GM12878 (cell line): Measurements from ENCODE around the gene ZNF98. TPM values are rescaled to one million over a fixed set of nuclear protein-coding genes. Genes with fewer than 3 reads are reported as not detected.

Experiments used
- ATAC-seq: fragments of 200-7000 bp; cut with Tn5 transposase; 3 replicates; pipeline ENCODE4 v1.9.1; 2020; ENCODE audit warnings: mild to moderate bottlenecking, moderate library complexity
- BruUV-seq: library from RNA; stranded (reverse); fragments of 400-500 nt; replicated peaks from 2 replicates; lab custom pipeline; 2021; lab: Mats Ljungman, UMichigan
- CTCF ChIA-PET: fragments of 300-600 bp; sonication (Branson Sonifier 250); formaldehyde crosslinking; extraction: SDS; loops from one replicate; lab custom pipeline; 2021; ENCODE audit warnings: inconsistent platforms; lab: Yijun Ruan, JAX
- POLR2A ChIA-PET: fragments of 350-600 bp; formaldehyde crosslinking; extraction: SDS; loops from one replicate; lab custom pipeline; 2021; ENCODE audit warnings: inconsistent platforms; lab: Charles Lee
- RAD21 ChIA-PET: fragments of 300-600 bp; sonication (Branson Sonifier 250); formaldehyde crosslinking; loops from one replicate; lab custom pipeline; 2023; ENCODE audit warnings: antibody characterized with exemption; ENCODE audit not compliant: unreplicated experiment; lab: Charles Lee
- SMC1A ChIA-PET: fragments of 300-600 bp; sonication (Branson Sonifier 250); formaldehyde crosslinking; loops from one replicate; lab custom pipeline; 2023; ENCODE audit not compliant: unreplicated experiment, uncharacterized antibody; lab: Charles Lee
- DNase-seq: peaks from one replicate; pipeline ENCODE4 v3.0.0-alpha.2; 2011; ENCODE audit warnings: low read depth, low spot score
- FAIRE-seq: peaks from 3 replicates; lab custom pipeline; 2011; peaks lifted over from hg19 to GRCh38; lab: Jason Lieb, UNC
- H2AFZ ChIP-seq: 2 replicates; pipeline ENCODE4 v1.6.0; 2011; ENCODE audit warnings: low read depth, low read length, control low read depth; ENCODE audit not compliant: control insufficient read depth
- H3K27ac ChIP-seq: 2 replicates; pipeline ENCODE4 v1.5.1; 2011; ENCODE audit warnings: control low read depth; ENCODE audit not compliant: control insufficient read depth, insufficient read depth
- H3K27me3 ChIP-seq, 2 experiments: replicated peaks in 1 of 2; 2 replicates each; pipeline versions ENCODE4 v1.6.0 to v1.6.1; 2011; ENCODE audit warnings: low read length in 1 of 2; ENCODE audit not compliant: control insufficient read depth in 2 of 2, insufficient read depth in 2 of 2
- H3K36me3 ChIP-seq, 2 experiments: 2 replicates each; pipeline ENCODE4 v1.5.1; 2011; ENCODE audit warnings: low read length in 1 of 2; ENCODE audit not compliant: control insufficient read depth in 2 of 2, insufficient read depth in 2 of 2
- H3K4me1 ChIP-seq: 2 replicates; pipeline ENCODE4 v1.6.1; 2011; ENCODE audit warnings: mild to moderate bottlenecking, low read length, moderate library complexity, mixed read lengths; ENCODE audit not compliant: control insufficient read depth, insufficient read depth
- H3K4me2 ChIP-seq: 2 replicates; pipeline ENCODE4 v1.6.0; 2011; ENCODE audit warnings: control low read depth; ENCODE audit not compliant: control insufficient read depth, insufficient read depth
- H3K4me3 ChIP-seq: fragments of 200-600 bp; sonication (generic); 2 replicates; pipeline ENCODE4 v1.5.1; 2016
- H3K79me2 ChIP-seq: 2 replicates; pipeline ENCODE4 v1.6.0; 2011; ENCODE audit warnings: low read length; ENCODE audit not compliant: control insufficient read depth, insufficient read depth
- H3K9ac ChIP-seq: 2 replicates; pipeline ENCODE4 v1.8.0; 2011; ENCODE audit warnings: low read length, control low read depth, mixed read lengths; ENCODE audit not compliant: control insufficient read depth, insufficient read depth
- H3K9me3 ChIP-seq: replicated peaks from 3 replicates; pipeline ENCODE4 v1.5.1; 2011; ENCODE audit warnings: mild to moderate bottlenecking, low read length; ENCODE audit not compliant: control insufficient read depth, insufficient read depth
- H4K20me1 ChIP-seq: 2 replicates; pipeline ENCODE4 v1.6.0; 2011; ENCODE audit not compliant: control insufficient read depth, insufficient read depth
- BCL11A ChIP-seq: IDR thresholded peaks from 2 replicates; pipeline ENCODE4 v1.6.1; 2011; ENCODE audit warnings: low read depth, low read length
- ETV6 ChIP-seq, 2 experiments: fragments of 450-650 bp in 1 of 2; IDR thresholded peaks in 1 of 2; conservative IDR thresholded peaks in 1 of 2; 2 replicates each; pipeline ENCODE4 v1.6.1; 2014; ENCODE audit warnings: antibody characterized with exemption in 1 of 2, borderline replicate concordance in 1 of 2, low read depth in 1 of 2, mild to moderate bottlenecking in 1 of 2, moderate library complexity in 1 of 2
- GATAD2B ChIP-seq: fragments of 450-650 bp; conservative IDR thresholded peaks from 2 replicates; pipeline ENCODE4 v1.6.1; 2017; ENCODE audit warnings: low read depth, mild to moderate bottlenecking, moderate library complexity
- IRF4 ChIP-seq: IDR thresholded peaks from 2 replicates; pipeline ENCODE4 v1.6.1; 2011; ENCODE audit warnings: low read depth, low read length
- MEF2A ChIP-seq: IDR thresholded peaks from 2 replicates; pipeline ENCODE4 v1.6.1; 2011; ENCODE audit warnings: low read depth, mild to moderate bottlenecking, low read length, moderate library complexity; ENCODE audit not compliant: insufficient read depth
- MEF2B ChIP-seq: fragments of 450-650 bp; IDR thresholded peaks from 2 replicates; pipeline ENCODE4 v1.6.1; 2018; ENCODE audit warnings: mild to moderate bottlenecking, moderate library complexity; ENCODE audit not compliant: partially characterized antibody, poor library complexity, severe bottlenecking
- MYC ChIP-seq: IDR thresholded peaks from 2 replicates; pipeline ENCODE4 v1.6.1; 2011; ENCODE audit warnings: mild to moderate bottlenecking, low read length, moderate library complexity, inconsistent platforms; ENCODE audit not compliant: insufficient read depth, insufficient replicate concordance, insufficient read length, severe bottlenecking
- NFIC ChIP-seq: IDR thresholded peaks from 2 replicates; pipeline ENCODE4 v1.6.1; 2012; ENCODE audit warnings: low read depth, mild to moderate bottlenecking, inconsistent platforms, low read length, moderate library complexity
- POLR2A ChIP-seq: IDR thresholded peaks from 2 replicates; pipeline ENCODE4 v1.6.1; 2011; ENCODE audit warnings: low read depth, mild to moderate bottlenecking, low read length
- RUNX3 ChIP-seq: IDR thresholded peaks from 2 replicates; pipeline ENCODE4 v1.6.1; 2012; ENCODE audit warnings: low read length, inconsistent platforms
- SMAD1 ChIP-seq: fragments of 450-650 bp; IDR thresholded peaks from 2 replicates; pipeline ENCODE4 v1.6.1; 2018; ENCODE audit warnings: mild to moderate bottlenecking, low read depth; ENCODE audit not compliant: partially characterized antibody
- SMC3 ChIP-seq: IDR thresholded peaks from 2 replicates; pipeline ENCODE4 v1.6.1; 2011; ENCODE audit warnings: low read length, improper control_type of control experiment, borderline replicate concordance
- SUZ12 ChIP-seq: fragments of 200-600 bp; sonication (generic); IDR thresholded peaks from one replicate; pipeline ENCODE4 v1.6.1; 2018; ENCODE audit warnings: antibody characterized with exemption, mild to moderate bottlenecking; ENCODE audit not compliant: unreplicated experiment
- TCF3 ChIP-seq: IDR thresholded peaks from 2 replicates; pipeline ENCODE4 v1.6.1; 2012; ENCODE audit warnings: low read depth, mild to moderate bottlenecking, low read length, borderline replicate concordance; ENCODE audit not compliant: insufficient read depth
- TCF7 ChIP-seq: IDR thresholded peaks from 2 replicates; pipeline ENCODE4 v1.6.1; 2014; ENCODE audit warnings: antibody characterized with exemption, borderline replicate concordance
- ZNF217 ChIP-seq: fragments of 450-650 bp; IDR thresholded peaks from 2 replicates; pipeline ENCODE4 v1.6.1; 2017; ENCODE audit warnings: antibody characterized with exemption, mild to moderate bottlenecking
- WGBS: methylation state at CpG from one replicate; pipeline ENCODE4 v1.1.6; 2016; ENCODE audit warnings: low lambda C conversion rate; ENCODE audit not compliant: insufficient replicate concordance, insufficient coverage; ENCODE audit errors: missing lambda C conversion rate; 5-methylcytosine and 5-hydroxymethylcytosine counted together
- in situ Hi-C: fragments of 300-500 bp; cut with MboI; formaldehyde crosslinking; loops from 9 replicates; pipeline ENCODE4 v1.14.3; 2018; ENCODE audit warnings: mixed read lengths
- intact Hi-C: fragments of 100-400 bp; cut with micrococcal nuclease; formaldehyde crosslinking; loops from one replicate; pipeline ENCODE4 v1.14.2; 2022; ENCODE audit not compliant: unreplicated experiment
- polyA plus RNA-seq, 11 experiments: library from polyadenylated mRNA; depleted of rRNA in 4 of 11; unstranded in 6 of 11; stranded (reverse) in 5 of 11; fragments of >200 nt; fragmentation: Nextera tagmentation in 4 of 11; fragmentation: Illumina TruSeq in 1 of 11; extraction: Ambion mirVana in 4 of 11; extraction: Trizol in 1 of 11; gene quantifications; 1 replicate in 1 of 11; 2 replicates in 10 of 11; pipeline versions ENCODE4 v1.2.1 to v1.2.3, GENCODE V29; 2011 to 2016; ENCODE audit warnings: inconsistent platforms in 2 of 11, missing spikeins in 2 of 11, low read depth in 1 of 11
- total RNA-seq, 4 experiments: library from RNA; depleted of rRNA in 3 of 4; stranded (reverse); fragments of >200 nt in 3 of 4; fragmentation: Illumina TruSeq in 1 of 4; extraction: Trizol in 1 of 4; gene quantifications; 2 replicates each; pipeline versions ENCODE4 v1.2.1 to v1.2.3, GENCODE V29; 2013 to 2021

Gene ZNF98
- total and polyA plus RNA-seq, 10 of the 15 experiments (the other 5 are each of a cell fraction or from before 2014, with no cell fraction given) = not detected

DNA sequence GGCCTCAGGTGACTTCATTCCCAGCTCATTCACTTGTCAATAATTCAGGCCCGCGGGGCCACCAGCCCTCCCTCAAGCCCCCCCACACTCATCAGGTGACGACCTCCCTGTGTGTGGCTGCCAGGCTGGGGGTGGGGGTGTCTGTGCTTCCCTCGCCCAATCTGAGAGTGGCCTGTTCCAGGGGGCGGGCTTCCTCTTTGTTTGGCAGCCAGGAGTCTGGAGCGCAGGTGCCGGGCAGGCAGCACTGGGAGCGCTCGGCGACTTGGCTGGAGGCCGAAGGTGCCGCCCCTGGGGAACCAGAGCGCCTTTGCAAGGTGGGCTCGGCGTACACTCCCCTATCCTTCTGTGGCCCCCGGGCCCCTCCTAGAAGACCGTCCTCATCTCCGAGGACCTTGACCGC, 5.4 kb upstream of the ZNF98 start:
- ChIA-PET CTCF (no interaction called here), RAD21 (no interaction called here), POLR2A (no interaction called here), SMC1A (no interaction called here)
- no peaks in the 10 kb centered on the region for H3K4me1 ChIP-seq
- H3K36me3 ChIP-seq = no peaks in the 10 kb centered on the region
- no peak overlapping the region for H3K4me2 ChIP-seq
- TF ChIP-seq SMC3 = no peak
- TF ChIP-seq SMAD1 = no peak
- TF ChIP-seq BCL11A = no peak
- TF ChIP-seq NFIC = no peak
- TF ChIP-seq IRF4 = no peak
- no peak for TF ChIP-seq TCF3
- TF ChIP-seq MEF2A = no peak
- TF ChIP-seq MYC = no peak
- TF ChIP-seq RUNX3 = no peak
- TF ChIP-seq SUZ12 = no peak
- no peak for TF ChIP-seq MEF2B
- no peak for TF ChIP-seq GATAD2B
- TF ChIP-seq TCF7 = no peak
- TF ChIP-seq ETV6 (conservative IDR thresholded peaks at IDR 0.05 in 1 of 2, IDR thresholded peaks at IDR 0.05 in 1 of 2; ENCODE audit: borderline replicate concordance in 1 of 2, low read depth in 1 of 2) = no peak
- TF ChIP-seq POLR2A = no peak
- TF ChIP-seq ZNF217 = no peak
- H3K9ac ChIP-seq = no peak overlapping the region
- BruUV-seq = no TSS peak
- no peak overlapping the region for H2AFZ ChIP-seq
- no peaks in the 10 kb centered on the region for H3K27me3 ChIP-seq
- intact Hi-C loops (no loop called here), in situ Hi-C loops (loop anchor here (10.0 kb wide), 1 partner anchor 853 kb away; no protein-coding TSS in a partner anchor)
- no peaks in the 10 kb centered on the region for H3K79me2 ChIP-seq
- no peak for DNase-seq
- no peak for ATAC-seq
- 44% methylated on average over 13 of the region's 19 CpGs for WGBS
- no peak for FAIRE-seq
- H3K27ac ChIP-seq = no peak overlapping the region
- no peaks in the 10 kb centered on the region for H4K20me1 ChIP-seq
- H3K4me3 ChIP-seq = no peak overlapping the region
- no peaks in the 10 kb centered on the region; the same call in none of the 3 replicates for H3K9me3 ChIP-seq
